H54 (cell line): ENCODE results near the gene LBX2.
"Not testable (repeated sequence)": the region's sequence is repeated elsewhere in the genome, so short reads cannot be mapped to it uniquely, and the experiment has no call there.

Experiments used
- DNase-seq: peaks from one replicate; pipeline ENCODE4 v3.0.0; 2011; ENCODE audit warnings: low spot score, mixed read lengths; ENCODE audit not compliant: insufficient read length
- FAIRE-seq: peaks from 3 replicates; lab custom pipeline; 2011; peaks lifted over from hg19 to GRCh38; lab: Jason Lieb, UNC
- POLR2A ChIP-seq: IDR thresholded peaks from 2 replicates; pipeline ENCODE4 v1.6.1; 2011; ENCODE audit warnings: low read depth, mild to moderate bottlenecking, low read length

The LBX2 gene

DNA sequence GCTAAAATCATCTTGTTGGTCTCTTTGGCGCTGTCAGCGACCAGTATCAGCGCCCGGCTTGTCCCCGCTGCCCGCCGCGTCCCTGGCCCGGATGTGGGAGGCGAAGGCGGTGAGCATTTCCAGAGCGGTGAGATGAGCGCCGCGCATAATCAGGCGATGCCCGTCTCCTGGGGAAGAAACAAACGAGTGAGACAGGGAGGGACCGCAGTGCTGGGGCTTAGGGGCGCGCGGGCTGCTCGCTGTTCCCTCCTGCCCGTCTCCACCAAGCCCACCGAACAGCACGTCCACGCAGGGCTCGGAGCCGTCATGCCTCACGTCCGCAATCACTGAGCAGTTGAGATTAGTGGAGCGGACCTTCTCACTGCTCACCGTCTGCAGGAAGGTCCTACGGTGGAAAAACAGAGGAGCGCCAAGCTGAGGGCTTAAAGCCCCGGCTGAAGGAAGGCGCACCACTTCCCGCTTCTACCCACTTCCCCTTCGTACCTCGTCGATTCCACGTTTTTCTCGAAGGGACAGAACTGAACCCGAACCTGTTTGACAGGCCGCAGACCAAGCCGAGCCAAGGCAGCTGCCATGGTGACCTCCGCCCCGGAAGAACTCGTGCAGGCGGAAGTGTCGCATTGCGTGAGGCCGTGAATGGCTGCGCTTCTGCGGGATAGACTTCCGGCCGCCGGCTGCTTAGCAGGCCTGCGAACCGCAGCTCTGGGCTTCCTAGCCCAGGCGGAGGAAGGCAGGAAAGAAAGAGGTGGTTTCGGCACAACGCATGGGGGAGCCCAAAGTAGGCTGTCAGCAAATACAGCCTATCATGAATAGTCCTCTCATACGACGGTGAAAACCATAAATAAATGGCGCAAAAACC, 27.1 kb downstream of the LBX2 start, which contains the start of gene MRPL53:
Gene MRPL53, minus strand, starts transcription at position 595 of the 859 bp plus-strand sequence. Its CDS starts 20 bp downstream, at position 575.
- FAIRE-seq (peak; percentile 15), DNase-seq (peak; percentile 70)
- peak; percentile 78 for TF ChIP-seq POLR2A

- FAIRE-seq, result no peak
- DNase-seq, result no peak
- no peak for TF ChIP-seq POLR2A
Observed at GRCh38 chr2:74471332-74472065, 27.9 kb downstream of the LBX2 start.

- not testable (repeated sequence) for FAIRE-seq, DNase-seq
Observed at GRCh38 chr2:74470742-74471141, 28.7 kb downstream of the LBX2 start.

GRCh38 chr2:74464406-74464805, 35.0 kb downstream of the LBX2 start:
- DNase-seq (no peak), FAIRE-seq (no peak)
- TF ChIP-seq POLR2A, result no peak

DNA sequence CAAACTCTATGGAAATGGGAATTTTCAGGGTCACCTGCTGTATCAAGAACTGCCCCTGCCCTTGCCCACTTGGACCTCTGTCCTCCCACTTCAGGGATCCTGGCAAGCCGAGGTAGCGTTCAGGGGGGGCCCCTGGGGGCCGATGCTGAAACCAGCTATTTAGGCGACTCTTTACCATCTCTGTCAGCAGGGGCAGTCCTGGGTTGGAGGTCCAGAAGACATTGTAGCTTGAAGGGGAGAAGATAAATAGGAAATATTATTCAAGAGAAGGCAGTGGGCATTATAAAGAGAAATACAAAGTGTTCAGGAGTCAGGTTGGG, 36.7 kb downstream of the LBX2 start:
- TF ChIP-seq POLR2A, result no peak
- FAIRE-seq (no peak), DNase-seq (no peak)

GRCh38 chr2:74462054-74462785, 37.2 kb downstream of the LBX2 start:
- FAIRE-seq (no peak), DNase-seq (no peak)
- TF ChIP-seq POLR2A, result no peak

DNA sequence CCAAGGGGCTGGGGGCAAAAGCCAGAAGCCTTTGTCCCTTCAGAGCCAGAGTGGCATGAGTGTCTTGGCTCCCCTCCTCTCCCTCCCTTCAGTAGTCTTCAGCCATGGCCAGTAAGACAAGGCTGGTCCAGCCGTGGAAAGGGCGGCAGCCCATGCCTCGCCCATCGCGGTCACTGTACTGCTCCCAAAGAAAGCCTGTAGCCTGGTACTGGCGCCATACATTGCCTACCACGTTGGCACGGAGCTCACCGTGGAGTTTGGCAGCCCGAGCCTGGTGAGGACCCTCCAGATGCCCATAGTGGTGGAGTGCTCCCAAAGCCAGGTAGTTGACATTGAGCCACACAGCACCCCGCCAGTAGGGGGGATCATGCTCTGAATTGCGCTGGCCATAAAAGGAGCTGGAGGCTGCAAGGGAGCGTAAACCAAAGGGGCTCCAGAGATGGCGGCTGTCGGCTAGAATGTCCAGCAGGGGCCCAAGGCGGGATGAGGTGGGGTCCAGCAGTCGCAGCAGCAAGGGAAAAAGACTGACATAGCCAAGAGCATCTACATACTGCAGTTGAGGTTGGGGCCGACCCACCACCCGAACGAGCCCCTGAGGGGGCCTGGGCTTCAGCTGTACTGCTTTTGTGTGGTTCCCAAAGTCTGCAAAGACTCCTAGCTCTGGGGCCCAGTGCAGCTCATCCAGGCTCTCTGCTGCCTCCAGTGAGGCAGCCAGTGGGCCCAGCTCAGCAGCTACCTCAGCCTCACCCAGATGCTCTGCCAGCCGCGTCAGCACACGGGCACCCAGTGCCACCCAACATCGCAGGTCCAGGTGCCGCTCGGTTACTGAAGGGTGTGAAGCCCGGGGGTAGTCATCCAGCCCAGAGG, 38.0 kb downstream of the LBX2 start:
- no peak for FAIRE-seq
- DNase-seq, result no peak

DNA sequence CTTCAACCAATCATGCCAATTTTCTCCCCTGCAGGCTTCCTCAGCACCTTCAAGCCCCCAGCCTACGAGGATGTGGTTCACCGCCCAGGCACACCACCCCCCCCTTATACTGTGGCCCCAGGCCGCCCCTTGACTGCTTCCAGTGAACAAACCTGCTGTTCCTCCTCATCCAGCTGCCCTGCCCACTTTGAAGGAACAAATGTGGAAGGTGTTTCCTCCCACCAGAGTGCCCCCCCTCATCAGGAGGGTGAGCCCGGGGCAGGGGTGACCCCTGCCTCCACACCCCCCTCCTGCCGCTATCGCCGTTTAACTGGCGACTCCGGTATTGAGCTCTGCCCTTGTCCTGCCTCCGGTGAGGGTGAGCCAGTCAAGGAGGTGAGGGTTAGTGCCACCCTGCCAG, 39.2 kb downstream of the LBX2 start:
- not testable (repeated sequence) for DNase-seq, FAIRE-seq

More for the DNA sequence above, 38.0 kb downstream of the LBX2 start:
- TF ChIP-seq POLR2A, result no peak

- FAIRE-seq, DNase-seq: not testable (repeated sequence)
Observed at GRCh38 chr2:74459503-74460118, 39.8 kb downstream of the LBX2 start.

DNA sequence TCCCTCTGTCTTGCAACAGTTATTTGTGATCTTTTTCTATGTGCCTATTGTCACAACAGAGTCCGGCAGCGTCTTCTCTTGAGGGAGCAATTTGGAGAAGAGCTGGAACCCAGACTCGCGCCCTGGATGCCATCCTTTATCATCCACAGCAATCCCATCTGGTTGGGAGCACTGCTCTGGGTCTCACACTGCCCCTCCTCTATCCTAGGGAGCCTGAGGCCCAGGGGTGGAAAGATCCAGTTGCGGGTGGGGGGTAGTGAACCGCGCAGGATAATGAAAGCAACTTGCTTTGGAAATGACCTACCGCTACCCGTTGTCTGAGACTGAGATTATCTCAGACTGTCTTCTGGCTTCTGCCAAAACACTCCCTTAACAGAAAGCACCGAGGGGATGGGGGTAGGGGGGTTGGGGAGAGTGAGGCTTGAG, 40.5 kb downstream of the LBX2 start:
- DNase-seq, result no peak
- FAIRE-seq, result no peak
- no peak for TF ChIP-seq POLR2A

DNA sequence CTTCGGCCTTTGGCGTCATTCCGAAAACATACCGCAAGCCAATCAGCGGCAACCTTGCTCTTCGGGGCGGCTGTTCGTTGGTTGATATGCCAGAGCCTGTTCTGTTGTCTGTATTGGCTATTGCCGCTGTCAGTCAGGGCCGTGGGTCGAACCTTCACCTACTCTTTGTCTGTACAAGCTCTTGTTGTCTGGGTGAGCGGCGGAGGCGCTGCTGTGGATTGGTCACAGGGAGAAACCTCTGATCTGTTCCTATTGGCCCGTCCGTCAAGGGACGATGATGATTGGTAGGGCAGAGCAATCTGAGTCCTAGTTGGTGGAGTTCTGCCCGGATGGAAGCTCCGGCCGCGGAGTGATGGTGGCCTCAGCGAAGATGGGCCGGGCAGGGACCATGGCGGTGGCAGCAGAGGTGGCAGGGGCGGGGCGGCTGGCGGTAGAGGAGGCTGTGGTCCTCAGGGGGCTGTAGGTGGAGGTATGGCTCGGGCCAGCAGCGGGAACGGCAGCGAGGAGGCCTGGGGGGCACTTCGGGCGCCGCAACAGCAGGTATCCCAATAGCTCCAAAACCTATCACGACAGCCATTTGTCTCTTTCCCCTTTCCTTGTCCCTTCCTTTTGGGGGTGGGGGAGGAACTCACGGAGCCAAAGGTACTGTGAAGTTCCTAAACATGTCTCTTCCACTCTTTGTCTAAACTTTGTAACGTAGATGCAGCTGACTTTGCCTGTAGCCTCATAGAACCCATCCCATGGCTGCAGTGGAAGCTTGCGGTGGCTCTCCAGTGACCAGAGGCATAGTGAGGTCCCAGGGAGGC, 41.1 kb downstream of the LBX2 start, which contains the start of gene WBP1:
Gene WBP1, plus strand, starts transcription at position 307 of the 806 bp plus-strand sequence. Its CDS starts 165 bp downstream, at position 472.
- FAIRE-seq (peak; percentile 85), DNase-seq (peak; percentile 99)
- peak; percentile 61 for TF ChIP-seq POLR2A
